AG10803 (cell line): Measurements from ENCODE around the gene DLX6.

Experiments
- DNase-seq: peaks from one replicate; pipeline ENCODE4 v3.0.0; 2010; ENCODE audit warnings: low read depth
- H3K4me3 ChIP-seq: 2 replicates; pipeline ENCODE4 v1.5.1; 2011; ENCODE audit warnings: mild to moderate bottlenecking, low read length, control low read depth
- TF ChIP-seq, protein P1 (sequence below): conservative IDR thresholded peaks from 2 replicates; pipeline ENCODE4 v1.5.1; 2011; ENCODE audit warnings: mild to moderate bottlenecking, low read length, control low read depth, inconsistent platforms

DLX6 gene

DNA sequence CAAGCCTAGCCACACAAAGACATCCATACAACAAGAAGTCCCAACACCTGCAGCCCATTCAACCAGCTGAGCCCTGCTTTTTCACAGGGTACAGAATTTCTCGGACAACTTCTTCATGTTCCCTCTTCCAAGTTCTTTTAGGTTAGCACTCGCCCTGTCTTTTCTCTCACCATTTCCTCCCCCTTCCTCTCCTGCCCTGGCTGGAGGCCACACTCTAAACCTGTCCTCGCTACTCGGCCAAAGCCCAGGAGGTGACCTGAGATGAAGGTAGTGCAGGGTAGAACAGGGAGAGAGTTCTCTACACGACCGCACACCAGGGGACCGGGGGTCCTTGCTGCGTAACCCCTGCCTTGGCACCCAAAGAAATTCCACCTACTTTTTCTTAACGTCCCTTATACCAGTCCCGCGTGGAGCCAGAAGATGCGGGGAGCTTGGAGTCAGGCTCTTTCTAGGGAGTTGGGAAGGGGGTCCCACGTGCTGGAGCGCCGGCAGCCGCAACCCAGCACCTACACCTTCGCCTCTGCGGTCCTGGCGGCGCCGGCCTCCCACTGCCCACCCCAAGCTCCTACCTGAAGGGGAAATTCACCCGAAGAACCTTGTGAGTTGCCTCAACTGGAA, 16.0 kb upstream of the DLX6 start:
- H3K4me3 ChIP-seq = no peak overlapping the region
- no peak for DNase-seq
- TF ChIP-seq, protein P1, sequence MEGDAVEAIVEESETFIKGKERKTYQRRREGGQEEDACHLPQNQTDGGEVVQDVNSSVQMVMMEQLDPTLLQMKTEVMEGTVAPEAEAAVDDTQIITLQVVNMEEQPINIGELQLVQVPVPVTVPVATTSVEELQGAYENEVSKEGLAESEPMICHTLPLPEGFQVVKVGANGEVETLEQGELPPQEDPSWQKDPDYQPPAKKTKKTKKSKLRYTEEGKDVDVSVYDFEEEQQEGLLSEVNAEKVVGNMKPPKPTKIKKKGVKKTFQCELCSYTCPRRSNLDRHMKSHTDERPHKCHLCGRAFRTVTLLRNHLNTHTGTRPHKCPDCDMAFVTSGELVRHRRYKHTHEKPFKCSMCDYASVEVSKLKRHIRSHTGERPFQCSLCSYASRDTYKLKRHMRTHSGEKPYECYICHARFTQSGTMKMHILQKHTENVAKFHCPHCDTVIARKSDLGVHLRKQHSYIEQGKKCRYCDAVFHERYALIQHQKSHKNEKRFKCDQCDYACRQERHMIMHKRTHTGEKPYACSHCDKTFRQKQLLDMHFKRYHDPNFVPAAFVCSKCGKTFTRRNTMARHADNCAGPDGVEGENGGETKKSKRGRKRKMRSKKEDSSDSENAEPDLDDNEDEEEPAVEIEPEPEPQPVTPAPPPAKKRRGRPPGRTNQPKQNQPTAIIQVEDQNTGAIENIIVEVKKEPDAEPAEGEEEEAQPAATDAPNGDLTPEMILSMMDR = no peak

DNA sequence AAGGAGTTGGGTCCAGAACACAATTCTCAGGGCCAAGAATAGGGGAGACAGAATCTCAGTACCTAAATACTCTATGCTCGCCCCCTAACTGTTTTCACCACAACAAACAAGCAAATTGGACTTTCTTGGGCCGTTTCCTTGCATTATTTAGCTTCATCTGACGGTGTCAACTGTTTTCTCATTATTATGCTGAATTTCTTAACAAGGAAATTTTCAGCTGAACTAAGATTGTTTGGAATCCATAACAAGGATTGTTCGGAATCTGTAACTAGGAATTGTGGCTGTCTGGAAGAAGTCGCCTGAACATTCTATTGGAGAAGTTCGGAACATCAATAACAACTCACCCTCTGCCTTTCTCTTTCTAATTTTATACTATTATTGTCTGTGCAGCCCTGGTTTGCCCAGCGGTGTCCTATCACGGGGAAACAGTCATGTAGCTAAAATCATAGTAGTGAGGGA, 15.5 kb upstream of the DLX6 start:
- H3K4me3 ChIP-seq = no peak overlapping the region
- DNase-seq = no peak
- TF ChIP-seq, protein P1 = no peak

DNA sequence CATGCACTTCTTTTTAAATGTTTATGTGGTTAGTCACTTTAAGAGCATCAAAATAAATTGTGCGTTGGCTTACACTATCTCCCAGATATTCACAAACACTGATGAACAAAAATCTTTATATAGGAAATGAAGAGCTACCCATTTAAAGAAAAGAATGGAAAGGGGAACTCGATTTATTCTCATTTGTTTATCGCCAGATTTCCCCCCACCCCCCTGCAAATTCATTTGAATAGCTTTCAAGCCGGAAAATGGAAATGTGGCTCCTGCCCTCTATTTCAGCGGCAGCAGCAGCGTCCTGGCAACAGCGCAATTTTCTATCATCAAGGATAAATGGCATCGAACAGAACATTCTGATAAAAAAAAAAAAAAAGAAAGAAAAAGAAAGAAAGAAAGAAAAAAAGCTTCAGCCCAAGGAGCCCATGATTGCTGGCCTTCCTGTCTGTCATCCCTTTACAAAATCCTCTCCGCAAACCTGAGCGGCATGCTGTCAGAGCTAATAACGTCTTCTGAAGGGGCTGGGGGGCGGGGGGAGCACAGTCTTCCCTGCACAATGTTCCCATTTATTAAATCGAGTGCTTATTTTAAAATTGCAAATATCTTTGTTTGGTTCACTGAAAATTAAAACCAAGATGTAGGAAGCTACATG, 13.7 kb upstream of the DLX6 start:
- H3K4me3 ChIP-seq = no peak overlapping the region
- DNase-seq = no peak
- TF ChIP-seq, protein P1 = no peak

DNA sequence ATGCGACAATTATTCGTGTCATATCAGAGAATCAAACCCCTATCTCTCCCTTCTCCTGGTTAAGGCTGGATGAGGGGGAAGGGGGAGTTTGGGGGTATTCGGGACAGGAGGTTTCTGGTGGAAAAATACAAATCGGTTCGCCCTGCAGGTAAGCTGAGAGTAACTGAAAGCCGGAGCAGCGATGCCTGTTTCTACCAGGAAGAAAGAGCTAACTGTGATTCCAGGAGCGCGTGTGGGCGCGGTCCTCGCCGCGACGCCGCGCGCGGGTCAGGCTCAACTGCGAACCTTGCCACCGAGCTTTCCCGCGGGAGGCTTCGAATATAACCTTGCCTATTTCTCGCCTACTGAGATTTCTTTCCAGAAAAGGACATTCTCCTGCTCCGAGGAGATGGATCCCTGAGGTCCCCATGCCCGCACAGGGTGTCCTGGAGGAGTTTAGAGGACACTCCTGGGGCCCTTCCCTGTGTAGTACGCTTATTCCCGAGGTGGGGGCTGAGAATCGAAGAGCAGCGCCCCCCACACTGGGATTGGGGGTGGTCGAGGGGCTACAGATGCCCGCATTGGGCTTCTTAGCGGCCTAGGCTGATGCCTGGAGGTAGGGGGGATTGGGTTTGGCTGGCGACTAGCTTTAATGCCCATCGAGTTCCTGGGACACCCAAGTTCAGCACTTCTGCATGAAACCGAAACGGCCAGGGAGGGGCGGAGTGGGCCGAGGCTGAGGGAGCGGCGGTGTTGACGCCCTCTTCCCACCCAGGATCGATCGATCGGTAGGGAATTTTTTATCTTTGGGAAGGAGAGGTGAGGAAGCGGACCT, 13.0 kb upstream of the DLX6 start:
- no peak for DNase-seq
- H3K4me3 ChIP-seq = no peak overlapping the region
- TF ChIP-seq, protein P1 = no peak

DNA sequence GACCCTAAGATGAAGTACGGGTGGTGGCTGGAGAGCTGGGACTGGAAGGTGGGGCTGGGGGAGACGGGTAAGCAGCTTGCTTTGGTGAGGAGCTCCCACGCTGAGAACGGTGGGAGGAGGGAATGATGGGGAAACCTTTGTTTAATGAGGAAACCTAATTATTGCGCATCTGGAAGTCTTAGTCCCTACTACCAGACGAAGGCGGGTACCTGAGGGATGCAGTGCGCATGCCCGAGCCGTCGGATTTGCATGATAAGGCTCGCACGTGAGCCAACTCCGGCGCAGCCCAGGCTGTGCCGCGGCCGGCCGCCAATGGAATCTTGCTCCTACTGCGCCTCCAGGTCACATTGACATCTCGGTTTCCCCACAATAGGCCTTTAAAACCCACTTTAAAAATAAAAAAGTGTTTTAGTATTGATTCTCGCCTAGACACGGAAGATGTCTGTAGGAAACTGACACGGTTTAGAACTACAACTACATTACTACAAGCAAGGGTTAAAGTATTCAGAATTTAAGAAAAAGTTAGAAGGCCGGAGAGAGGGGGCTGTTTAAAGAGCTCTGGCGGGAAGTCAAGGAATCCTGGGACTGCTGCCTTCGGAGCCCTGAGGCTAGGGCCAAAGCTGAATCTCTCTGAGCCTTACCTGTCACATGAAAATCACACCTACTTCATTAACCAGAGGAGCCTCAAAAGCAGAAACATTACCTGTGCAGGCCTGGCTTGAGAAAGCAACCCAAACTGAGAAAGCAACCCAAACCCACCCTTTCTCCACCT, 12.1 kb upstream of the DLX6 start:
- TF ChIP-seq, protein P1 = no peak
- H3K4me3 ChIP-seq = no peak overlapping the region
- DNase-seq = no peak

DNA sequence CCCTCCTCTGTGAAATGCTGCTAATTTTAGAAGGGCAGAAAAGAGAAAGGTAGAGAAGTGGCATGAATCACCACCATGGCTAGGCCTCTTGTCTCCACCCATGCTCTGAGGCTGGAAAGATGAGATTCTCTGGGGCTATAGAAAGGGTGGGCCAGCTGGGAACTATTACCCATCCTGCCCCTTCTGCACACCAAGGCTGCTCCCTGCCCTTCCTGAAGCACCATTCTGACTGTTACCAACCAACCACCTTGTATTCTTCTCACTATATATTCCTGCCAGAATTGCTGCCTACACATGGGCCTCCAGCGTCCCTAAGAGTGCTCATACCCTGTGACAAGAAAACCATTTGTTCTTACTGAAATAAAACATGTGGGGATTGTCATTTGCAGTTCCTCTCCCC, 11.4 kb upstream of the DLX6 start:
- no peak overlapping the region for H3K4me3 ChIP-seq
- TF ChIP-seq, protein P1 = no peak
- DNase-seq = no peak
